CD4-positive, alpha-beta T cell treated with Interleukin-1 beta for 1 hour (primary cell): ENCODE results near the gene CPSF6.
"Not testable (repeated sequence)": the region's sequence is repeated elsewhere in the genome, so short reads cannot be mapped to it uniquely, and the experiment has no call there.

Source experiments
- DNase-seq, 2 donors: peaks; one replicate each; pipeline ENCODE4 v3.0.0-alpha.2; 2020 to 2022

CPSF6 gene

GRCh38 chr12:69239352-69239921, at the start of gene CPSF6:
Gene CPSF6 (plus strand): TSS chr12:69239569. CDS start chr12:69239647, 78 bp downstream.
- DNase-seq, result peak; percentile 95 to 96

DNA sequence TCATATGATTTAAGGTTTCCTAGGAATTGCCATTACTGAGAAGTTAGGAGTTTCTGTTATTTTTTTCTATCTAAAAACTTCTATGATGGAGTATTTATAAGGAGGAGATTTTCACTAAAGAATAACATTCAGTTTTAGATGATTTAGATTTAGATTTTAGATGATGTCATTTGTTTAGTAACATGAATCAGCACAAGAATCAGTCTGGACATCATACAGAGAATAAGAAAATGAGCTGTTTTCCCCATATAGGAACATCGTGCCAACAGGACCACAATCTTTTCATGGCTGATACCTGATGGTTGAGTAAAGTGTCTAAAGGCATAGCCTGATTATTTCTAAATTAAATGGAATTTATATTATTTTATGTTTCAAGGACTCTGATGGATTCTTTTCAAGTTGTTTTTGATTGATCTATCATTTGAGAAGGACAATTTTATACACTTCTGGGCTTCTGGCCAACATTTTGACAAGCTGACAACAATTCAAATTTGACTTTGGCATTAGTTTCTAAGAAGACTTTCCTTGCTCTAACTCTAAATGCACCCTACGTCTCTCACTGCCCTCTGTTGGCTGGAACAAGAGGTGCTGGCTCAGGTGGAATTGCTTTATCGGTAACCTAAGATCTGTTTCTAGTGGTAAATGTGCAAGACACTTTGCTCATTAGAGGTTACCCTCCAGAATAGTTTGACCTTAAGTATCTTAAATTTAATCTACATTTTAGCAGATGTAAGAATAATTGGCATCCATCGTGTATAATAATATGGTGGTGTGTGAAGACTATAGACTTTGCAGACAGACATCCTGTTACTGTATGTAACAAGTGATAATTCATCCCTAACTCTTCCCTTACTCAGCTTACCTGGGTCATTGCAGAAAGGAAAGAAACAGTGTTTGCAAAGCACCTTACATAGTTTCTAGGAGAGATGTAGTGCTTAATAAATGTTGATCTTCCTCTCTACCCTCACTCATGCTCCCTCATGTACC, 42.8 kb upstream of the CPSF6 start:
- DNase-seq, result no peak

DNA sequence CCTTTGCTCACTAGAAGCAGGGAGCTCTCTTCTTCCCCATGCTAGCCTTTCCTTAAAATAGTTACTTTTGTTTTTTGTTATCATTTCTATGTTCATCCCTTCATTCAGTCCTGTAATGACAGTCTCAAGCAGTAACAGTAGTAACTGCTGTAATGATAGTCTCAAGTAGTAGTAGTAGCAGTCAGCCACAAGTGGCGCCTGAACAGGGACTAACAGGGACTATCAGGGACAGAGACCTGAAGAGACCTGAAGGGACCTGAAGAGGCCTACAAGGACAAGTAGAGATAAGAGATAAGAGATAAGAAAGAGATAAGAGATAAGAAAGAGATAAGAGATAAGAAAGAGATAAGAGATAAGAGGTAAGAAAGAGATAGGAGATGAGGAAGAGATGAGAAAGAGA, 39.4 kb upstream of the CPSF6 start:
- DNase-seq, result not testable (repeated sequence)

DNA sequence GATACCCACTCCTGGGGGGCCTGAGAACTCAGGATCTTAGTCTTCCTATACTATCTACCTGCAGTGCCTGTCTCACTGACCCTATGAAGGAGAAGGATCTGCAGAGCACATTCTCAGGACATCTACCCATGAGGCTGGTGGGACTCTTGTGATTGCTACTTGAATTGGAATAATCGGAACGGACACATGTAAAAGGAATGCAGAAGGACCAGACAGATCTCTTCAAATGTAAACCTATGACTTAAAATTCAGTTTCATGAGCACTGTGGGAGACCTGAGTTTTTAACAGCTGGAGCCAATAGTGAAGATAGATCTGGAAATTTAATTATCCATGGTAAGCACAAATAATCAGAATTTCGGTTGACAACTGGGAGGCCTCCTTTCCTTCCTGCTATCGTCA, 35.2 kb upstream of the CPSF6 start:
- DNase-seq, result no peak

GRCh38 chr12:69210661-69211060, 28.7 kb upstream of the CPSF6 start:
- DNase-seq, result no peak

DNA sequence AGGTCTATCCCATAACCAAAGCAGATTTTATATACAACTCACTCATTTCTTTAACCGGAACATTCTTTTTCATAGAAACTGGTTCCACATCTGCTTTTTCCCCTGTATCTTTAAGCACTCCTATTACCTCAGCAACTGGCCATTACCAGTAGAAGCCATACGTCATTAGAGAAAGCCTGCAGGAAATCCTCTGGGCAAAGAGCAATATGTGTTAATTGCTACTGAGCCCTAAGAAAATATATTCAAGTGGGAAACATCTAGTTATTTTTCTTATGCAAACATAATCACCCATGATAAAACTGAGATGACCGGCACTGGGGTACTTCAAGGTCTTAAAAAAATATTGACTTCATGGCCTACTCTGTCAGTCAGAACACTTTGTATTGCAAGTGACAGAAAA, 28.2 kb upstream of the CPSF6 start:
- no peak for DNase-seq

DNA sequence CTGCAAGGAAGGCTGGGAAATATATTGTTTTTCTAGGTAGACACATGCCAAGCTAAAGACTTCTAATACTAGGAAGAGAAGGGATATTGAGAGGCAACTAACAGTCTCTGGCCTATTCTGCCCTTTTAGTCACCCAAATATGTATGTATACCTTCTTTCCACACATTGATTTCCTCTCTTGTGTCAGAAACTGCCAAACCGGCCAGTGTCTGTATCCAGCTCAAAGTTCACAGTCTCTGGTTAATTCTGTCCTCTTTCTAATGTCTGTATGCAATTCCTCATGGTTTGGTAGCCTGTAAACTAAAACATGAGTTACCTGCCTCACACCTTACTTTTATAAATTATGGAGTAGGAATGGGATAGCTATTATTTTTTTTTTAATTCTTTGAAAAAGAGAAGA, 25.2 kb upstream of the CPSF6 start:
- DNase-seq, result no peak

- no peak for DNase-seq
These were observed 14.0 kb upstream of the CPSF6 start for GRCh38 chr12:69225251-69225910.

DNA sequence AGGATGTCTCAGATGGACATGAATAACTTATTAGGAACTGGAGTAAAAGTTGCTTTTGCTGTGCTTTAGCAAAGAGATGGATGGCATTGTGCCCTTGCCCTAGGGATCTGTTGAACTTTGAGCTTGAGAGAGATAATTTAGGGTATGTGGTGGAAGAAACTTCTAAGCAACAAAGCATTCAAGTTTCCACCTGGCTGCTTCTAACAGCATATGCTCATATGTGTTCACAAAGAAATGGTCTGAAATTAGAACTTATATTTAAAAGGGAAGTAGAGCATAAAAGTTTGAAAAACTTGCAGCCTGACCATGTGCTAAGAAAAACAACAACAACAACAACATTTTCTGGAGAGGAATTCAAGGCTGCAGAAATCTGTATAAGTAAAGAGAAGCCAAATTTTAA, 7.9 kb upstream of the CPSF6 start:
- DNase-seq, result no peak

DNA sequence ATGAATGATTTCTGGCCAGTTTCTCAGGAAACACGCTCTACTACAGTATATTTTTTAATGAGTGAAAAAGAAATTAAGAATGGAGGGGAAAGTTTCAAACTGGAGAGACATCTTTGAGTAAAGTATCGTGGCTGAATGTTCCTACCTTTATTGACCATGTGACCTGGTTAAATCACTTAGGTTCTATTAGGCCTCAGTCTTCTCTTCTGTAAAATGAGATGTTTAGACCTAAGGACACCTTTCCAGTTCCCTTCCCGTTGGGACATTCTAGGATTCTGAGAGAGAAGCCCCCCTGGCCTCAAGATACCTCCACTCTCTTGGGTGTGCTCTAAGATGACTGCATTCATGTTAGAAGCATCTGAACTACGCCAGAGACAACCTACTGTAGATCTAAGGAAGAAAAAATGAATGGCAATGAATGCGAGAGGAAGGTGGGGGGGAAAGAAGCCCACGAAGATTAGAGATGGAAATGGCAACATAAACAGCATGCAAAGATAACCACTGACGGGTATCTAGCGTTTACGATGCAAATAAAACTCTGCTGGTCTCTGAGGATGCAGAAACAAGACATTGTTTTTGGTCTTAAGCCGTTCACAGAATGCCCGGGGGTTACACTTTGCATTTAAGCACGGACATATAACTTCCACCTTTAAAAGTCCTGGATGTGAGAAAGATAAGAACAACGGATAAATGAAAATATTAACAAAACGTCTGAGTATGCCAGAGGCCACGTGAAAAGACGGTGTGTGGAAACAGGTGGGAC, 599 bp upstream of the CPSF6 start:
- no peak for DNase-seq

DNA sequence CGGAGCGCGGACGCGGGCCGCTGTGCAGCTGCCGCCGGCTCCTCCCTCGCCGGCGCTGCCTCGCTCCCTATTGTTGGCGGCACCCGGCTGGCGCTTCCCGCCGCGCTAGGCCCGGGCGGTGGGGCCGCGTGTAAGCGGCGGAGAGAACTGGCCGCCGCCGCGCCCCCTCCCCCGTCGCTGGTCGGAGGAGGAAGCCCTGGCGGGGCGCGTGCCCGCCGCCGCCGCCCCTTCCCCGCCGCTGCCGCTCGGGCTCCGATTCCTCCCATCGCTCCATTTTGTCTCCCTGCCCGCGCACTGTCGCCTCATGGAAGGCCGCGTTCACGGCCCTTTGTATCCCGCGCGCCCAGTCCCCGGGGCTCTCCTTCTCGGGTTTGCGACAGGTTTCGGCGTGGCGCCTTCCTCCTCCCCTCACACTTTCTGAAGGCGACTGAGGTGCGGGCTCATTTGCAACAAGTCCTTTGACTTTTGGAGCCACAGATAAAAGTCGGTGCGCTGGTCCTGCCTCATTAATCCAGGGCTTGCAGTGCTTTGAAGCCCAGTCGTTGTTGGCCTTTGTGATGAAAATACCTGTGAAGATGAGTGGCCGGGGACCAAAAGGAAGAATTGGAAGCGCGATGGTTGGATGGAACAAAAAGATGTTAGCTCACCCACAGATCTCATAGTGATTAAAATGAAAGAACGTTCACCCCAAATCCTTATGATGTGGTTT, 707 bp downstream of the CPSF6 start:
- peak; percentile 43 to 51 for DNase-seq

GRCh38 chr12:69240631-69240995, 1.2 kb downstream of the CPSF6 start:
- peak; percentile 16 to 55 for DNase-seq

DNA sequence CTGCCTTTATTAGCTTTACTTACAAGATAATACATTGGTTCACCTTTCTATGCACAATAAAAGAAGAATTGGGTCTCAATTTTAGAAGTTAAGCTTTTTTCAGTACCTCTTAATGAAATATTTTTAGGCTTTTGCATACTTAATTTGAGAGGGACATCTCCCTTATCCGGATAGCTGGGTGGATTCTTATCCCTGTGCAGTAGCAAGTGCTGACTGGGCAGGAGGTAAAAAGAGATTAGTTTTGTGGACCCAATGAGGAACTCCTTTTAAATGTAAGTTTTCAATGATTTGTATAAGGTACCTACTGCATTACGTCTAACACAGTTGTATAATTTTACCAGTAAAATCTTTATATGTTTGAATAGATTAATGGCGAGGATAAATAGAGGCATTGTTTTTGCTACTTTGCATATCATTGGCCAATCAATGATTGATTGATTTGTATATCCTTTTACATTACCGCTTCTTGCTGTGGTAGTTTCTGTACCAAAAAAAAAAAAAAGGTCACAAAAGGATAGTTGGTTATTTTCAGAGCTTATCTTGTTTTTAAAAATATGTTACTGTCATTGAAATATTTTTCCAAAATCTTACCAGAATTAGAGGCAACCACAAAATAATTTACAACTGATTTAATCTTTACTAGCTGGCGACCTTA, 2.2 kb downstream of the CPSF6 start:
- no peak for DNase-seq

GRCh38 chr12:69243099-69244084, 4.0 kb downstream of the CPSF6 start:
- peak in 1 of 2 donors; percentile 22 for DNase-seq

DNA sequence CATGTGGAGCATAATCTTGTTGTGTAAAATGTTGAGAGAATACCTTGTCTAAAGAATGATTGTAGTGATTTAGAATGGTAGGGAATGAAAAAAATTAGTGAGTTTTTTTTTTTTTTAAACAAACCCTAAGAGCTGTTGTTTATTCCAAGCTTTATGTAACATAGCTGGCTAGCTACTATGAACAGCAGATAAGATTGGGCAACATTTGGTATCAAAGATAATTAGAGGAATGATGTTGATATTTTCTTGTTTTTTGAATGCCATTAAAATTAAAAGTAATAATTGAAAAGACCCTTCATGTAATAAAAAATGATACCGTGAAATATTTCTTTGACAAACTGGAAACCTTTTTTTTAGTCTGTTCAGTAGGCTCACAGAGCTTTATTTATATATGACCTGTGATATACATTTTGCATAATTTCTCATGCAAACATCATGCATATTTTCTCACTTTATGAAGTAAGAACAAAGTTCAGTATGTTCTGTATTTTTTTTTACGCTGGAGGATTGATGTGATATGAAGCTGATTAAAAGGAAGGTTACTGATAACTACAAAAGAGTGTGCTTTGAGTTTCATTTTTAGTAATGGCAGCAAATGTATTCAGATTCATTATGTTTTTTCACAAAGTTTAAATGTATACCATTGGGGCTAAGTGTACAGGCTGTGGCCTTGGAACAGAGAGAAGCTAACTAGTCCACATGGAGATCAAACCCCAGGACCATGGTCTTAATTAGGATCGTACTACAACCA, 8.1 kb downstream of the CPSF6 start:
- no peak for DNase-seq

DNA sequence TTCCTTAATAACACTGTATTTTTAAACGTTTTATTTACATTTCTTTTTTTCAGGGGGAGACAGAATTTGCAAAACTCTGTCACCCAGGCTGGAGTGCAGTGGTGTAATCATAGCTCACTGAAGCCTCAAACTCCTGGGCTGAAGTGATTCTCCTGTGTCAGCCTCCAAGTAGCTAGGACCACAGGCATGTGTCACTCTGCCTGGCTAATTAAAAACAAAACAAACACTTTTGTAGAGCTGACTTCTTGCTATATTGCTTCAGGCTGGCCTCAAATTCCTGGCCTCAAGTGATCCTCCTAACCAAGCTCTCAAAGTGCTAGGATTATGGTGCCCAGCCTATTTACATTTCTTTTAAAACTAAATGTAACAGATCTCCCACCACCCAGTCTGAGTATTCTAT, 12.7 kb downstream of the CPSF6 start:
- no peak for DNase-seq

GRCh38 chr12:69254046-69254445, 14.7 kb downstream of the CPSF6 start:
- peak in 1 of 2 donors; percentile 76 for DNase-seq

GRCh38 chr12:69254862-69255261, 15.5 kb downstream of the CPSF6 start:
- DNase-seq, result no peak

GRCh38 chr12:69258655-69259054, 19.3 kb downstream of the CPSF6 start:
- no peak for DNase-seq
